ENCODE results near the gene ERFL.

Gene ERFL

DNA sequence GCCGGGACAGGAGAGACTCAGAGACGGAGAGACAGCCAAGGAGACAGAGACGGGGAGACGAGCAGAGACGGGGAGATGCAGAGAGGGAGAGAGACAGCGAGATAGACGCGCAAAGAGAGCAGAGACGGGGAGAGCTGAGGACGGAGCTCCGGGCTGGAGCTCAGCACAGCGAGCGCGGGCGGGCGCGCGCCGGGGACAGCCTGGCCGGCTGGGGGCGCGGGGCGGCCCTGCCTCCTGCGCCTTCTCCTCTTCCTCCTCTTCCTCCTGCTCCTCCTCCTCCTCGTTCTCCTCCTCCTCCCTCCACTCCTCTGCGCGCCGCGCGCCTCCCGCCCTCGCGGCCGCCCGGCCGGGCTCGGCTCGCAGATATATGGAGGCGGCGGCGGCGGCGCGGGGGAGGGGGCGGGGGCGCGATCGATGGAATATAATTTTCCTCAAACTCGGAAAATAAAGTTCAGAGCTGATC lies at the start of gene ERFL:
TSS of gene ERFL (minus strand) at position 229 of the 463 bp plus-strand sequence. CDS start 15,530 bp downstream, outside the sequence.
- H3K27me3 ChIP-seq (ENCODE audit: insufficient read depth, poor library complexity, severe bottlenecking) = peaks cover 87% of the 10 kb centered on the region
- H3K36me3 ChIP-seq (ENCODE audit: low read depth) = no peaks in the 10 kb centered on the region
- no peaks in the 10 kb centered on the region for H3K4me1 ChIP-seq (ENCODE audit: insufficient read depth, poor library complexity, severe bottlenecking)
- no peak within 1 kb of the TSS for H3K27ac ChIP-seq (ENCODE audit: poor library complexity, severe bottlenecking)
- TF ChIP-seq, protein P1, sequence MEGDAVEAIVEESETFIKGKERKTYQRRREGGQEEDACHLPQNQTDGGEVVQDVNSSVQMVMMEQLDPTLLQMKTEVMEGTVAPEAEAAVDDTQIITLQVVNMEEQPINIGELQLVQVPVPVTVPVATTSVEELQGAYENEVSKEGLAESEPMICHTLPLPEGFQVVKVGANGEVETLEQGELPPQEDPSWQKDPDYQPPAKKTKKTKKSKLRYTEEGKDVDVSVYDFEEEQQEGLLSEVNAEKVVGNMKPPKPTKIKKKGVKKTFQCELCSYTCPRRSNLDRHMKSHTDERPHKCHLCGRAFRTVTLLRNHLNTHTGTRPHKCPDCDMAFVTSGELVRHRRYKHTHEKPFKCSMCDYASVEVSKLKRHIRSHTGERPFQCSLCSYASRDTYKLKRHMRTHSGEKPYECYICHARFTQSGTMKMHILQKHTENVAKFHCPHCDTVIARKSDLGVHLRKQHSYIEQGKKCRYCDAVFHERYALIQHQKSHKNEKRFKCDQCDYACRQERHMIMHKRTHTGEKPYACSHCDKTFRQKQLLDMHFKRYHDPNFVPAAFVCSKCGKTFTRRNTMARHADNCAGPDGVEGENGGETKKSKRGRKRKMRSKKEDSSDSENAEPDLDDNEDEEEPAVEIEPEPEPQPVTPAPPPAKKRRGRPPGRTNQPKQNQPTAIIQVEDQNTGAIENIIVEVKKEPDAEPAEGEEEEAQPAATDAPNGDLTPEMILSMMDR (IDR thresholded peaks at IDR 0.05; ENCODE audit: poor library complexity, severe bottlenecking) = no peak
- H3K4me3 ChIP-seq (ENCODE audit: severe bottlenecking) = peak within 1 kb of the TSS; percentile 27
- ATAC-seq (ENCODE audit: low read depth) (peak; percentile 17; the same call in 1 of the 3 replicates), DNase-seq (ENCODE audit: low spot score) (no peak)
- no peaks in the 10 kb centered on the region for H3K9me3 ChIP-seq (ENCODE audit: severe bottlenecking)

DNA sequence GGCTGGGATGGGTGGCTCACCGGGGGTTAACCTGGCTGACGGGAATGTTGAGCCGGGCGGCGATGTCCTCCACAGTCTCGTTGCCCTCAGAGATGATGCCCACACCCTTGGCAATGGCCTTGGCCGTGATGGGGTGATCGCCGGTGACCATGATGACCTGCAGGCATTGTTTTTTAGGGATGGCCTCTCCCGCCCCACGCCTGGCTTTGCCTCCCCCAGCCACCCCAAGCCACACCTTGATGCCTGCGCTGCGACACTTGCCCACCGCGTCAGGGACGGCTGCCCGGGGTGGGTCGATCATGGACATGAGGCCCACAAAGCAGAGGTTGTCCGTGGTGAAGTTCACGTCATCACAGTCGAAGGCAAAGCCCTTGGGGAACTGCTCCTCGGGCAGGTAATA lies 49.7 kb upstream of the ERFL start:
- ATAC-seq (ENCODE audit: low read depth) = no peak
- Histone ChIP-seq H3K27me3 (ENCODE audit: insufficient read depth, poor library complexity, severe bottlenecking) (no peaks in the 10 kb centered on the region), H3K36me3 (ENCODE audit: low read depth) (no peaks in the 10 kb centered on the region), H3K9me3 (ENCODE audit: severe bottlenecking) (no peaks in the 10 kb centered on the region), H3K4me3 (ENCODE audit: severe bottlenecking) (no peak overlapping the region), H3K4me1 (ENCODE audit: insufficient read depth, poor library complexity, severe bottlenecking) (no peaks in the 10 kb centered on the region), H3K27ac (ENCODE audit: poor library complexity, severe bottlenecking) (no peak overlapping the region)
- TF ChIP-seq, protein P1 (IDR thresholded peaks at IDR 0.05; ENCODE audit: poor library complexity, severe bottlenecking) = no peak
- no peak for DNase-seq (ENCODE audit: low spot score)

DNA sequence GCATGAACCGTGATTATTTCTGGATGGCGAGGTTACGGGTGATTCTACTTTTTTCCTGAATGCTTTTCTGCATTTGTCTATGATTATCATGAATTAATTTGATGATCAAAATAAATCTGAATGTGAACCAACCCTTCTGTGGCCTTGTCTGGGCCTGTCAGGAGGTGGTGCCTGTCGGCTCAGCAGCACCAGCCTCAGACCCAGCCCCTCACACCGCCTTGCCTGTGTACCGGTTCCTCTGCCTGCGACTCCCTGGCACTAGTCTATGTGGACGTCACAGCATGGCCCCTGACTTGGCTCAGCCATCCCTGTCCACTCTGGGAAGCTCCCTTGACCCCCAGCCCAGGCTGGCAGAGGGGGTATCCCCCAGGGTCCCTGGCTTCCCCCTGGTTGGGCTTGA lies 46.4 kb upstream of the ERFL start:
- Histone ChIP-seq H3K36me3 (ENCODE audit: low read depth) (no peaks in the 10 kb centered on the region), H3K4me1 (ENCODE audit: insufficient read depth, poor library complexity, severe bottlenecking) (no peaks in the 10 kb centered on the region), H3K9me3 (ENCODE audit: severe bottlenecking) (no peaks in the 10 kb centered on the region), H3K27me3 (ENCODE audit: insufficient read depth, poor library complexity, severe bottlenecking) (no peaks in the 10 kb centered on the region), H3K27ac (ENCODE audit: poor library complexity, severe bottlenecking) (no peak overlapping the region), H3K4me3 (ENCODE audit: severe bottlenecking) (no peak overlapping the region)
- DNase-seq (ENCODE audit: low spot score) = no peak
- TF ChIP-seq, protein P1 (IDR thresholded peaks at IDR 0.05; ENCODE audit: poor library complexity, severe bottlenecking) = no peak
- ATAC-seq (ENCODE audit: low read depth) = no peak

DNA sequence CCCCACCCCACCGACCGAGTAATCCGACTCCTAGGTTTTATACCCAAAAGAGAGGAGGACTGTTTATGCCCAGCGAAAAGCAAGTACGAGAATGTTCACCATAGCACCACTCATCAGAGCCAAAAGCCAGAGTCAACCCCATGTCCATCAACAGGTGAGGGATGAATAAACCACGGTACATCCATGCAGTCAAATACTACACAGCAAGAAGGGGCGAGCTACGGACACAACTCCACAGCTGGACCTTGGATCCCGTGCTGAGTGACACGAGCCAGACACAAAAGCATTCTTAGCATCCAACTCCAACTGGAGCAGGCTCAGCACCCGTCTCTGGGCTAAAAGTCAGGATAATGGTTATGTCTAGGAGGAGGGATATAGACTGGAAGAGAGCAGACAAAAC lies 43.1 kb upstream of the ERFL start:
- no peaks in the 10 kb centered on the region for H3K27me3 ChIP-seq (ENCODE audit: insufficient read depth, poor library complexity, severe bottlenecking)
- no peak for ATAC-seq (ENCODE audit: low read depth)
- TF ChIP-seq, protein P1 (IDR thresholded peaks at IDR 0.05; ENCODE audit: poor library complexity, severe bottlenecking) = no peak
- H3K4me3 ChIP-seq (ENCODE audit: severe bottlenecking) = no peak overlapping the region
- no peaks in the 10 kb centered on the region for H3K4me1 ChIP-seq (ENCODE audit: insufficient read depth, poor library complexity, severe bottlenecking)
- DNase-seq (ENCODE audit: low spot score) = no peak
- H3K27ac ChIP-seq (ENCODE audit: poor library complexity, severe bottlenecking) = no peak overlapping the region
- H3K9me3 ChIP-seq (ENCODE audit: severe bottlenecking) = no peaks in the 10 kb centered on the region
- H3K36me3 ChIP-seq (ENCODE audit: low read depth) = no peaks in the 10 kb centered on the region

DNA sequence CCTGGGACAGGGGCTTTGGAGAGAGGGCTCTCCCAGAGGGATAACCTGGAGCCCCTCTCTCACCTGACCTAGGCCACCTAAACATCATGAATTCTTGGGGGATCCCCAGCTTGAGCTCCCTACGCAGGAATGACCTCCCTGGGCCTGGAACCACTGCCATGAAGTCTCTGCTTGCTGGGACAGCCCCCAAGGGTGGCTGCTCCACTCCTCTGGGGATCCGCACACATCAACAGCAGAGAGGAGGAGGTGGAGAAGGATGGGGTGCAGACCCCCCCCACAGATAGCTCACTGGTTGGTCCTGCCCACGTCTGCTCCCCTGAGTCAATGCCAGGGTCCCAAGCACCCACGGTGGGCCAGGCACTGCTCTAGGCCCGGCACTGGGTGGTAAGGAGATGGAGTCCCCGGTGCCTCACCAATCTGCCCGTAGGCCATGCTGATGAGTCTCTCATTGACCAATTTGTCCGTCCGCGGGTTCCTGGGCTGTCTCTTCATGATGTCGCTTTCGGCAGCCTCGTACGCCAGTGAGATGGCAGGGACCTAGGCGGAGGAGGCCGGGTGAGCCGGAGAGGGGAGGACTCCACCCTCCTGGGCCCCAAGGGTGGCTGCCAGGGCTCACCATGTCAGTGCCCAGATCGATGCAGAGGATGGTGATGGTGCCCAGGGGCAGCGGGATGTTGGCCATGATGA lies 41.7 kb upstream of the ERFL start:
- Histone ChIP-seq H3K9me3 (ENCODE audit: severe bottlenecking) (no peaks in the 10 kb centered on the region), H3K4me3 (ENCODE audit: severe bottlenecking) (no peak overlapping the region), H3K27me3 (ENCODE audit: insufficient read depth, poor library complexity, severe bottlenecking) (no peaks in the 10 kb centered on the region), H3K36me3 (ENCODE audit: low read depth) (no peaks in the 10 kb centered on the region), H3K27ac (ENCODE audit: poor library complexity, severe bottlenecking) (no peak overlapping the region), H3K4me1 (ENCODE audit: insufficient read depth, poor library complexity, severe bottlenecking) (no peaks in the 10 kb centered on the region)
- TF ChIP-seq, protein P1 (IDR thresholded peaks at IDR 0.05; ENCODE audit: poor library complexity, severe bottlenecking) = no peak
- no peak for ATAC-seq (ENCODE audit: low read depth)
- no peak for DNase-seq (ENCODE audit: low spot score)

Measured in RWPE2 (cell line).